ENCODE data around the gene STARD8.
A peak's percentile ranks its signal among the peaks of the same experiment; 100 is the strongest.
"Not testable (repeated sequence)": the region's sequence is repeated elsewhere in the genome, so short reads cannot be mapped to it uniquely, and the experiment has no call there.

Gene STARD8

DNA sequence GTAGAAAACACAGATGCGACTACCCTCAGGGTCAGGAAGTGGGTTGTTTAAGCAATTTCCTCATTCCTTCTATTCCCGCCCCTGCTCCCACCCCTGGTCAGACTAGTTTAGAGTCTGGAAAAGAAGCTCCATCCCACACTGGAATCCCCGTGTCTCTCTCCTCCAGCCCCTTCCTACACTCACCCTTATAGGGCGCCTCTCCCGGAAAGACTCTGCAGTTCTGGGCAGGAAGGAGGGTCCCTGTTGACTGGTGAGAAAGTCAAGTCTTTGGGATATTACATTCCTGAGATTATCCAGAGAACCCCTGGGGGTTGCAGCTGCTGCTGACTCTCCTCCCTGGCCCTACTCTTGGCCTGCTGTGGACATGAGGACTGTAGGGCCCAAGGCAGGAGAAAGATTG, 11.9 kb downstream of the STARD8 start:
- no peak for DNase-seq (ENCODE audit: low read depth in 4 of 4, low spot score in 1 of 4)

DNA sequence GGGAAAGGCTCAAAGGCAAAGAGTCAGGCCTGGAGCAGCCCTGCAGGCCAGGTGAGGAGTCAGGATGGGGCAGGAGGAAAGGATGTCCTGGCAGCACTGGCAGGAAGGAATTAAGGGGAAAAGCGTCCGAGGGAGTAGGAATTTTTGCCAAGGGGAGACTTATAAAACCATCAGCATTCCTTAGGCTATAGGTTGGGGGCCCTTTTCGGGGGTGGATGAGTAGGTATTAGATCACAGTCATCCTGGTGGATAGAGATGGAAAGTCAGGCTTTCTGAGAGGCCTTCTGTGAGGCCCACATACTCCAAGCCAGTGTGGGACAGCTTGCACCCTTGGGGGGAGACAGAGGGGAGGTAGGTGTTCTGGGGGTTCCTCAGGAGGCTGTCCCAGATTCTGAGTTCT, 12.3 kb downstream of the STARD8 start:
- DNase-seq (ENCODE audit: low read depth in 4 of 4, low spot score in 1 of 4) = no peak

DNA sequence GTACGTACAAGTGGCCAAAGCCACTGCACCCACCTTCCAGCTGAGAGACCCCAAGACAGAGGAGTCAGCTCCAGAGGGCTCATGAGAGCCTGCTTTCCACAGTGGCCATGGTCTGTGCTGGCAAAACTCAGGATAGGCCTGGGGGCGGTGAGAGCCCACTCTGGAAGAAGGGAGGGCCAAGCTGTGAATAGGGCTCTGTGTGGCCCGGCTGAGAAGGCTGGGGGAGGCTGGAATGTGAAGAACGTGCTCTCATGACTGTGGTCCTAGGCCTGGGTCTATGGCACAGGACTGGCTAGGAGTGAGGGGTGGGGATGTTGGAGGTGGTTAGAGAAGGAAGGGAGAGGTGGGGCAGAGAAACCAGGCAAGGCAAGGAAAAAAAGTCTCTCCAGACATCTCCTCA, 13.3 kb downstream of the STARD8 start:
- no peak for DNase-seq (ENCODE audit: low read depth in 4 of 4, low spot score in 1 of 4)

DNA sequence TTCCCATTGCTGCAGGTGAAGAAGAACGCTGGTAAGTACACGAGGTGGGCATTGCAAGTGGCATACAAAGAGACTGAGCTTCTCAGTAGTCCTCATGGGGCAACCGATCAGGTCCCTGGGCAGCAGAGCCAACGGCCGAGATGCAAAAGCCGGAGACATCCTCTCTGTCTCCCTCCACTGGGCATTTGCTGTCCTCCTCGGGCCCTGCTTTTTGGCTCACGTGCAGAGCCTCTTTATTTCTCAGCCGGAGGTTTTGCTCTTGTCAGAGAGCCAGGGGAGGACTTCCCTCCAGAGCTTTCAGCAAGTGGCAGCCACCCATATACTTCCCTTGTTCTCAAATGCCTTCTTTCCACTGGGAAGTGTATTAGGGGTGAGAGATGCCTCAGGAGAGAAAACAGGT, 18.0 kb downstream of the STARD8 start:
- no peak for DNase-seq (ENCODE audit: low read depth in 4 of 4, low spot score in 1 of 4)

DNA sequence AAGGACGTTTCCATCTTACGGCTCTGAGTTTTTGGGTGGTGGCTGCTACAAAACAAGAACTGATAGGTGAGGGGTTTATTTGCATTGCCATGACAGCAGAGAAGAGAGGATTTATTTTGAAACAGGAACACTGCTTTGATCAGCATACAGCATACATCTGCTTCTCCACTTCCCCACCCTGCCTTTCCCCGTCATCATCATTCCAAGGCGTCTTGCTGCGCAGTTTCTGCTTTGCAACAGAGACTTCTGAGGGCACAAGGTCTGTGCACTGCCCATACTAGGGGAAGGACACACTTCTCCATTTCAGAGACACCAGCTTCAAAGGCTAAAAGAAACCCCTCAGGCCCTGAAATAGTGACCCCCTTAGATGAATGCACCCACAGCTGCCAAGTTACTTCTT, 19.1 kb downstream of the STARD8 start:
- DNase-seq (ENCODE audit: low read depth in 4 of 4, low spot score in 1 of 4) = no peak

DNA sequence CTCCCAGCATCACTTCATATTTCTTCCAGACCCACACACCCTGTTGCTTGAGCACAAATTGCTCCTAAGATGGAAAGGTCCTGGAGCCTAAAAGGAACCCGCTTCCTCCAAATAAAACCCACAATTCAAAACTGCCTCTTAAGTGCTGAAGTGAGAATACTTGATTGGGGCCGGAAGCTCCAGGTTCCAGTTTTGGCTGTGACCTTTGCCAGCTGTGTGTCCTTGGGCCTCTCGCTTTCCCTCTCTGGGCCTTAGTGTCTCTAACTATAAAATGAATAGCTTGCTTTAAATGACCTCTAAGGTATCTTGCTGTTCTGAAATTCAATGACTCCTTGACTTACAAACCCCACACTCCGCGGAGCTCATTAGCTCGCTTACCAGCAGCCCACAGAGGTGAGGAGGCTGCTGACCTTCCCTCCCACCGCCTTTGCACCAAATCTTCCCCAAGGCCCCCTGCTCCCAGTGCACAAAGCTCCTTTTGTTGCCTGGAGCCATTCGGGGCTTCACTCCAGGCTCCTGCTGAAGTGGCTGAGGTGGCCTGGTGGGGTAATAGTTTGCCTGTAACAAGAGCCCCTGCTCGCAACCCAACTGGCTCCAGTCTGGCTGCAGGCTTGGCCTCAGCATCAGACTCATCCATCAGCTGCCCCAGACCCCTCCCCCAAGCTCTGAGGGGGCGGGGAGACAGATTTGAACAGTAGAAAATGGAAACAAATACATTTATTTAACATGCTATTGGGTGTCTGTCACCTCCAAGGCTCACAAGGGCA, 21.8 kb downstream of the STARD8 start:
- DNase-seq (ENCODE audit: low read depth in 4 of 4, low spot score in 1 of 4) = no peak

DNA sequence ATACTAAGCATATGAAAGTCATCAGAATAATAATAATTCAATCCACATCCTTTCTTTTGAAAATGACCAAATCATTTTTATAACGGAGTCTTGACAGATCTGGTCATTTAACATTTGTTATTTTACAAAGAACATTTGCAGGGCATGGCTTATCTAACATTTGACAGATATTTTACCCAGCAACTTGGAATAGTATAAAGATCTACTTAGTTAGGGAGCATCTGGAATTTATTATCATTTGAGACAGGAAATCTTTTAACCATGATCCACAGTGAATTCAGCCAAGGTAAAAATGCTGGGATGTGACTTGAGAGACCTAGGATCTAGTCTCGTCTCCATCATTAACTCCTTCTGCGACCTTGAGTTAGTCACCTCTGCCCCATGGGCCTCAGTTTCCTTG, 22.4 kb downstream of the STARD8 start:
- DNase-seq (ENCODE audit: low read depth in 4 of 4, low spot score in 1 of 4) = no peak

DNA sequence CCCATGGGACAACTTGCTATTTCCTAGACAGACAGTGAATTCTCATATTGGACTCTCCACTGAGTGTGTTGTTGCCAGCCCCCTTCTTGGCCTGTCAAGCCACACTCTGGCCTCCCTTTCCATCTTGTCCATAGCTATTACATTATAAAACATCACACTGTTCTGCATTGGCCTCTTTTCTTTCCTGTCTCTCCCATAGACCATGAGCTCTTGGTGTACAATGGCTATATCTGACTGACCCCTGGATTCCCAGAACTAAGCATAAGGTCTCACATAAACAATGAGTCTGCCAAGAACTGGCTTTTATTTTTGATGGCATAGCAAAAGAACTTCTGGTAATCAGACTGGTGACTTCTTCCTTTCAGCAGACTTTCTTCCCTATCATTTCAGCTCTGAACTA, 23.8 kb downstream of the STARD8 start:
- DNase-seq (ENCODE audit: low read depth in 4 of 4, low spot score in 1 of 4) = no peak

DNA sequence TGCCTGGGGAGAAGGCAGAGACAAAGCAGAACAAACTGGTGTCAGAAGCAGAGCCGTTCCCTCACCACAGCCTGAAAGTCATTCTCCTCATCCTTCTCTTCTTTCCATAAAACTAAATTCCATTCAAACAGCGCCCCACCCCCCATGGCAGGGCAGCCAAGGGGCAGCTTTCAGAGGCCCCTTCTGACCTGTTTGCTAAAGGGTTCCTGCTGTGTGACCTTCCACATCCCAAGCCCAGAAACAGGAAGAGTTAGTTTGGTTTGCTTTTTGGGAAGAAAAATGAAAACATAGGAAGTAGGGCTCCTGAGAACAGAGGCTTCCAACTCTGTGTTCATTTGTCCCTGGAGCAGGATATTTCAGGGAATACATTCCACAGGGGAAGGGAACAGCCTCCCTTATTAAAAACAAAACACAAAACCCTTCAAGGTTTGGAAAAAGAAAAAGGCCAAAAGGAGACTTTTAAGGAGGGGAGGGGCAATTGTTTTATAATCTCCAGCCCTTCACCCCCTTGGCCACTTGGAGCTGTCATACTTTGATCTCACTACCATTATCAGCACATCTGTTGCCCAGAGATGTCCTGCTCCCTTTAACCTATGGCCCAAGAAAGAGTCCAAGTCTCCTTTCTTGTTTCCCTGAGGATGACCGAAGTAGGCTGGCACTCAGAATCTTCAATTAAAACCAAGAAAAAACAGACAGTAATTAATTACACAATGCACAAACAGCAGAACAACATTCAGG, 25.3 kb downstream of the STARD8 start:
- no peak for DNase-seq (ENCODE audit: low read depth in 4 of 4, low spot score in 1 of 4)

DNA sequence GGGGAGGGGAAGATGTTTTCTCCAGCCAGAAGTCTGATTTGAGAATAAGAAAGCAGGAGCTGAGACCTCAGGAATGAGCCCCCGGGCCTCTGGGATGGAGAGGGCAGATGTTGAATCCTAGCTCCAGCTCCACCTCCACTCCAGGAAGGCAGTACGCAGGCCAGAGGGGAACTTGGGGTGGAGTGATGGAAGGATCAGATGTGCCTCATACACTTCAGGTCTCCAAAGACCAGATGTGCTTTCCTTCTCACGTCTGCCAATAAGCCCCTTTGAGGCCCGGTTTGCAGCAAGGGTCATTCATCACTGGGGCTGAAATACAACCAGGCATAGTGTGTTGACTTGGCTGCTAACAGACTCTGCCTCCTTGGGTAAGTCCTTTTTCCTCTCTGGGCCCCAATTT, 28.1 kb downstream of the STARD8 start:
- DNase-seq (ENCODE audit: low read depth in 4 of 4, low spot score in 1 of 4) = no peak

DNA sequence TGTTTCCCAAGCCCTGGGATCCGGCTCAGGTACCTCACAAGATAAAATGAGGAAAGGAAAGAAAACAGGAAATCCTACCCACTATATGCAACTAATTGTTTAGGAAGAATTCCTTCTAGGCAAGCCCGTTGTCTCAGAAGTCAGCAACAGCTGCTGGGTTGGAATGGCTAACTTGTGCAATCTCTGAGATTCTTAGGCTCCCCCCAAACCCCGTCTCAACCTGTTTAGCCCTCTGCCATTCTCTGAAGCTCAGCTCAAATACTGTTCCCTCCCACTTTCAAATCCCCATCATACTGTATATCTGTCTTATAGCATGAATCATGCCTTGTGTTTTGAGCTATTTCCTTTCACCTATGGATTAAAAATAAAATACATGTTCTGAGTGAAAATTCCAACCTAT, 28.9 kb downstream of the STARD8 start:
- DNase-seq (ENCODE audit: low read depth in 4 of 4, low spot score in 1 of 4) = no peak

DNA sequence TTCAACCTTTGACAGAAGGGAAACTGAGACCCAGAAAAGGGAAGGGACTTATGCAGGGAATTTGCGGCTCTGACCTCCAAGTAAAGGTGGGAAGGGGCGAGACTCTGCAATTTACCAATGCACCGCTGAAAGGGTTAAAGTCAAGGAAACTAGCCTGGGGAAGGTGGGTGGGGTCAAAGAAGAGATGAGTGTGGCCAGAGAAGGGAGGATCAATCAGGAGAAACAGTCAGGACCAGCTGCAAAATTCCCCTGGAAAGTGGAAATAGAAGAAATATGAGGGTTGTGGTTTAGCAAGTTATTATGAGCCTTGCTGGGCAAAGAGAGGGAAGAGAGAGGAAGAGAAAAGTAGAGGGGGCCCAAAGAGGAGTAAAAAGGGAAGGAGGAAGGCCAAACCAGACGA, 30.5 kb downstream of the STARD8 start:
- DNase-seq (ENCODE audit: low read depth in 4 of 4, low spot score in 1 of 4) = no peak

DNA sequence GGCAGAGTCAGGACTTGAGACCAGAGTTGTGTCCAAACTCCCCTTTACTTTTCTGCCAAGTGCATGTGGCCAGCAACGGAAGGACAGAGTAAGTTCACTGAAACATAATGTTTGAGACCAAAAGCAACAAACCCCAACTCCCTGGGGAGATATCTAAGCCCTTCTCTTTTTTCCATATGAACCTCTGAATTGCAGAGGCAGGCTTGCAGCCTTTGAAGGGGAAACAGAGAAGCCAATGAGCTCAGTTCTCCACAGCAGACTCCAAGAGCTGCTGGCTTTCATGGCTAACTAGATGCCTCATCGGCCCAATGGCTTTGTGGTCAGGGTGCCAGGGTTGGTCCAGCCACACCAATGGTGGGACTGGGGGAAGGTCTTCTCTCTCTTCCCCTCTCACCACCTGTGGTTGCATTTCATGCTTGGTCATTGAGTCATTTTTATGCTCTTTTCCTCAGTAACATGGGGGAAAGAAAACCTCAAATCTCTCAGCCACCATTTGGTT, 34.0 kb downstream of the STARD8 start:
- DNase-seq (ENCODE audit: low read depth in 4 of 4, low spot score in 1 of 4) = no peak

DNA sequence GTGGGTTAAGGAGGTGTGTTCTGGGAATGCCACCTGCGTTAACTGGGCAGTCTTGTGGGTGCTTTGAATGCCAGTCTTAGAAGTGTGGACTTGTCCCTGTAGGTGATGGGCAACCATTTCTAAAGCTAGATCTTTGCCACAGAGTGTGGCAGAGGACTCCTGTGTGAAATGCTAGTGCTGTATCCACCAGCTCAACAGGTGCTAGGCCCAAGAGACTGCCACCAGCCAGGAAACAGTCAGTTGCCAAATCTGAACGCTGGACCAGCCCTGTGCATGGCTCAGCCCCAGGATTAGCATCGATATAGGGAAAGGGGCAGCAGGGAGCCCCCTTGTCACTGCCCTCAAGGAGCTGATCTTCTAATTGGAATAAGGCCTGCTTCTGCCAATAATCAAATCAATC, 35.3 kb downstream of the STARD8 start:
- DNase-seq (ENCODE audit: low read depth in 4 of 4, low spot score in 1 of 4) = no peak

DNA sequence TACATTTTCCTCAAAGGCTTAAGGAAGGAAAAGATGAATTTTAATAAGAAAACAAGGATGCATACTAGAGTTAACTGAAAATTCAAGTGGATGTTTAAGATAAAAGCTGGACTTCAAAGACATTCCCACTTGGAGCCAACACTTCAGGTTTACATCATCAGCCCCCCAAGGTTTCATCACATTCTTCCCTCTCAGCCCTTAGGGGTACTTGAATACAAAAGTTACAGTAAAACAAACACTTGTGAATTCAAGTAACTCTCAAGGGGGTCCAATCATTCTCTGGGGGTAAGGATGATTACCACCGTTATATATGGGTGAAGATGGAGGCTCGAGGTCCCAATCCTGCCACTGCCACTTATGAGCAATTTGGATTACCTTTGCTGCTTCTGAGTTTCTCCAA, 36.1 kb downstream of the STARD8 start:
- DNase-seq (ENCODE audit: low read depth in 4 of 4, low spot score in 1 of 4) = no peak

DNA sequence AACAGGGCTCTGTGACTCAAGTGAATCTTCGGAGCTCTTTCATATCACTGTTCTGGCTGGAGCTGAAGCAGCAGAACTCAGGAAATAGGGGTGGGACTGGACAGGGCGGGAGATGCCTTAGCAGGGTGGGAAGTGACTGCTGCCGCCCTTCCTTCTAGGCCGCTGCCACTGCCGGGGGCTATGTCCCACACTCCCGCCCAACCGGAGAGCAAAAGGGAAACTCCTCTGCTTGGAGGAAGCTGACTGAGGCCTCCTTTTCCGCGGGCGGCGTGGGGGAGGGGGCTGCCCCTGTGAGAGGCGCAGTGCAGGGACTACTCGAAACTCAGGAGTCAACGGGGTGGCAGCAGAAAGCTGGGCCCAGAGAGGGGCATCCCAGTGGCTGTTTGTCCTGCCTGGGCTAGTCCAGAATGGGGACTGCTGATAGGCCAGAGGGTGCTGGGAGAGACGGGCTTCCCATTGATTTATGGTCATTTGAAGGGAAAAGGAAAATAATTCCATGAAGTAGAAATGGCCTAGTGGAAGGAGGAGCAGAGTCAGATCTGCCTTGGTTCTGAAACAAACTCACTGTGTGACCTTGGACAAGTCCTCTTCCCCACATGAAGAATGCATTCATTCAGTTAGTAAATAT, 36.9 kb downstream of the STARD8 start:
- peak in 1 of 4 experiments; percentile 4 for DNase-seq (ENCODE audit: low read depth in 4 of 4, low spot score in 1 of 4)

DNA sequence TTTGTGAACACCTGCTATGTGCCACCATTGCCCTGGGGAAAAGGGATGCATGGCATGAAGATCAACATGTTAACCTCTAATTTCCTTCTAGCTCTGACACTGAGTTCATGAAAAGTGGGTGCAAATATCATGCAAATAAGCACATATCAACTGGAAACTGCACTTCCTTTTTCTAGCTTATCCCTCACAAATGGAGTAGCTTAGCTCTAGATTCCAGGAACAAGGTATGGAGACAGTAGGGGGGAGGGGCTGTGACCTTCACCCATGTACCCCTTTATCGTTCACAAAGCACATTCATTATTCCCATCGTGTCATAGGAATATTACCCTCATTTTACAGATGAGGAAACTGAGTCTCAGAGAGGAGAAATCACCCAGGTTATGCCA, 37.4 kb downstream of the STARD8 start:
- no peak for DNase-seq (ENCODE audit: low read depth in 4 of 4, low spot score in 1 of 4)

DNA sequence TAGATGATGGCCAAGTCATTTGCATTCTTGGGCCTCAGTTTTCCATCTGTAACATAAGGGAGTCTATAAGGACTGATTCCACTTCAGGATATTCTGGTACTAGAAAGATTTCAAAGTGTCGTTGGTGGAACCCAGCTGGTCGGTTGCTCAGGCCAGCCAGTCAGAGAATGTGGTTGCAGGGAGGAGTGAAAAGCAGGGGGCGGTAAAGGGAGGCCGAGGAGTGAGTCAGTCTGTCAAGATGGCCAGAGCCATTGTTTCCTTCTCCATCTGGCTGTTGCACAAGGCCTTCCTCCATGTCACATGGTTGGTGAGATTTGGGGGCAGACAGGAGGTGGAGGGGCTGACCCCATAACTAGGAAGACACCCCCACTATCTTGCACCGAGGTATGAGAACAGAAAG, 38.2 kb downstream of the STARD8 start:
- DNase-seq (ENCODE audit: low read depth in 4 of 4, low spot score in 1 of 4) = no peak

DNA sequence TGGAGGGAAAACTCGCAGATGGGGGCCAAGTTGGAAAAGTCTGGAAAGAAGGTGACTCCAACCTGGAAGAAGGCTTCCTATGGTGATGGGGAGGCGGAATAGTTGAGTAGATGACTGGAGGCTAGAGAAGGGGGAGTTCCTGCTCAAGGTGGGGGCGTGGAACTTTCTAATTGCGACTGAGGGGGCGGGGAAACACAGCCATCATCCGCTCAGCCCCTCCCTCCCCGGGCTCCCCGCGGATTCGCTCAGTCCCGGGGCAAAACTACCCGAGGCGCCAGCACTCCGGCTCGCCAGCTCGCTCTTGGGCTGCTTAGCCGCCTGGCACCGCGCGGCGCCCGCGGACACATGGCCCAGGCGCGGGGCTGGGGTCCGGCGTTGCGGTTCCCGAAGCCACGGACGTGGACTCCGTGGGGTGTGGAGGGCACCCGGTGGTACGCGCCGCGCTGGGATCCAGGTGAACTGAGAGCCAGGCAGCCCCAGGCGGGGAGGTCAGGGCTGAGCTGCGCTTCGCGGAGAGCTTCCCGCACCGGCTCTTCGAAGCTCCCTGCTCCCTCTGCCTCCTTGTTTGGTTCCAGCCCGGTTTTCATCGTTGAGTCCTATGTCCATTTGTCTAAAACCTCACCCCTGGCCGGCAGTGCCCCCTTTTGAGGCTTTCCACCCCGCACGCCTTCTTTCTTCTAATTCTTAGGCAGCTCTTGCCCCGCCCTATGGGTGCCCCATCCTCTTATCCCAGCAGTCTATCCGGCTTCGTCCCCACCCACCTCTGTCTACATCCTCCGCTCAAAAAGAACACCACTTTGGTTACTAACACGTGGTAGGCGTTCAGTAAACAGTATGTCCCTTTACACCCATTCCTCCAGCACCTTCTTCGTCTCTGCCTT, 38.9 kb downstream of the STARD8 start:
- no peak for DNase-seq (ENCODE audit: low read depth in 4 of 4, low spot score in 1 of 4)

DNA sequence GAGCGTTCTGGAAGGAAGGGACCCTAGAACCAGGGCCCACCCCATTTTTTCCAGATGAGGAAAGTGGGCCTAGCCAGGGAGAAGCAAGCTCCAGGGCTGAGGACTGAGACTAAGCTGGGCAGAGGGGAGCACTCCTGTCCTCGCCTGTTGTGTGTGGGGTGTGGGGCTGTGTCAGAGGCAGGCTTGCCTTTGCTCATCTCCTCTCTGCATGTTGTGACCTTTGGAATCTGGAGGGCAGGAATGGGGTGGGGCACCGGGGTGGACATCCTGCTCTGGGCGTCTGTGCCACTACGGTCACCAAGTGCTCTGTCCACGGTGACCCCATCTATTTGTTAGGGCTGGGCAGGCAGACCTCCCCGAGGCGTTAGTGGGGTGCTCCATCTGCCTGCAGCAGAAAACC, 41.5 kb downstream of the STARD8 start:
- DNase-seq (ENCODE audit: low read depth in 4 of 4, low spot score in 1 of 4) = not testable (repeated sequence)

DNA sequence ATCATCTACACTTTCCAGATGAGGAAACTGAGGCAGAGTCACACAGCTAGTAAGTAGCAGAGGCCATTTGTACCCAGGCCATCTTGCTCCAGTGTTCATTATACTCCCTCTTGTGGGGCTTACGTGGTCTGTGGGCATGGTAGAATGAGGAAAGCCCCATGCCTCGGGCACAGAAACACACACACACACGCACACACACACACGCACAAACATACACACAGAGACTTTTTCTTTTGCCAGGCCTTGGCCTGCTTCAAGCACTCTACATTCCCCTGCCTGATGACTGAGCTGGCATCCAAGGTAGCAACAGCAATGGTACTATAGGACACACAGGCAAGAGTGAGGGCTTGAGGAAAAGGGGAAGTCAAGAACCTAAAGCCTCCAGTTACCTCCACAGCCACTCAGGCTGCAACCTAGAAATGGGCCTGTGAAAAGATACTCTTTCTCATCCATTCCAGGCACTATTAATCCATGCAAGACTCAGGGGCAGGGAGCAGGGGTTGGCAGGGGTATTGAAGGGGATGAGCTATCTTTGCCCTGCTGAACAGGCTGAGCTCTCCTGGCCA, 43.6 kb downstream of the STARD8 start:
- DNase-seq (ENCODE audit: low read depth in 4 of 4, low spot score in 1 of 4) = no peak
